Transverse colon (tissue), 4 donors: Measurements from ENCODE around the gene B4GALT4. TPM values are rescaled to one million over a fixed set of nuclear protein-coding genes. Genes with fewer than 3 reads are reported as not detected.

Experiments used
- DNase-seq: peaks from one replicate; pipeline ENCODE4 v3.0.0-alpha.2; 2019
- H3K27ac ChIP-seq, 4 donors: fragments of 200-600 bp; sonication (generic); 2 replicates each; pipeline ENCODE4 v1.5.1; 2016 to 2018; ENCODE audit warnings: inconsistent platforms in 4 of 4
- H3K27me3 ChIP-seq: fragments of 200-600 bp; sonication (generic); 2 replicates; pipeline ENCODE4 v1.5.1; 2017; ENCODE audit warnings: inconsistent platforms
- H3K36me3 ChIP-seq, 4 donors: fragments of 200-600 bp; sonication (generic); 2 replicates each; pipeline ENCODE4 v1.5.1; 2017 to 2019; ENCODE audit warnings: inconsistent platforms in 4 of 4
- H3K4me1 ChIP-seq, 4 donors: fragments of 200-600 bp; sonication (generic); 2 replicates each; pipeline ENCODE4 v1.5.1; 2017 to 2020; ENCODE audit warnings: inconsistent platforms in 4 of 4
- H3K4me3 ChIP-seq, 4 donors: fragments of 200-600 bp; sonication (generic); 1 replicate in 1 of 4; 2 replicates in 3 of 4; pipeline versions ENCODE4 v1.5.1 to v1.6.1; 2017 to 2019; ENCODE audit warnings: inconsistent platforms in 4 of 4
- H3K9me3 ChIP-seq, 2 donors: fragments of 200-600 bp; sonication (generic); 2 replicates each; pipeline ENCODE4 v1.5.1; 2017 to 2019; ENCODE audit warnings: inconsistent platforms in 2 of 2
- EP300 ChIP-seq: sonication (generic); formaldehyde crosslinking; IDR thresholded peaks from one replicate; pipeline ENCODE4 v1.6.1; 2017; ENCODE audit warnings: antibody characterized with exemption, low read depth
- POLR2A ChIP-seq: fragments of 450-650 bp; IDR thresholded peaks from one replicate; pipeline ENCODE4 v1.6.1; 2016; ENCODE audit warnings: antibody characterized with exemption, mild to moderate bottlenecking, moderate library complexity
- POLR2AphosphoS5 ChIP-seq, 3 donors: sonication (generic); formaldehyde crosslinking; IDR thresholded peaks; one replicate each; pipeline ENCODE4 v1.6.1; 2016; ENCODE audit warnings: antibody characterized with exemption in 3 of 3
- WGBS, 2 donors: methylation state at CpG; one replicate each; pipeline ENCODE4 v1.1.5; 2018; ENCODE audit warnings: low coverage in 1 of 2; 5-methylcytosine and 5-hydroxymethylcytosine counted together
- in situ Hi-C, 4 donors: fragments of 200-750 bp; cut with MboI; loops; one replicate each; pipeline versions ENCODE4 v1.15.0 to v1.15.1; 2017; ENCODE audit warnings: low sequenced_read_pairs in 3 of 4, low pct_ligation_motif_present in 1 of 4, low pct_unique_long_range_greater_than_20kb in 1 of 4
- intact Hi-C: fragments of 100-400 bp; cut with DNase I; formaldehyde crosslinking; loops from one replicate; pipeline ENCODE4 v1.15.1; 2023; ENCODE audit warnings: low total_unique reads
- total RNA-seq, 4 donors: library from RNA; depleted of rRNA; stranded (reverse); fragments of >200 nt; gene quantifications; one replicate each; pipeline ENCODE4 v1.1.0, GENCODE V29; 2016
- TF ChIP-seq, protein P1 (sequence below), 5 experiments: fragments of 200-600 bp in 3 of 5; fragments of 450-650 bp in 2 of 5; sonication (generic) in 3 of 5; IDR thresholded peaks; 1 replicate in 2 of 5; 2 replicates in 3 of 5; pipeline ENCODE4 v1.5.1; 2016 to 2017; ENCODE audit warnings: antibody characterized with exemption in 5 of 5, inconsistent platforms in 3 of 5, mild to moderate bottlenecking in 2 of 5, moderate library complexity in 1 of 5

Gene B4GALT4
- total RNA-seq, 4 donors from 2014 or later = 27.7 to 54.2 (median 52.0) TPM

DNA sequence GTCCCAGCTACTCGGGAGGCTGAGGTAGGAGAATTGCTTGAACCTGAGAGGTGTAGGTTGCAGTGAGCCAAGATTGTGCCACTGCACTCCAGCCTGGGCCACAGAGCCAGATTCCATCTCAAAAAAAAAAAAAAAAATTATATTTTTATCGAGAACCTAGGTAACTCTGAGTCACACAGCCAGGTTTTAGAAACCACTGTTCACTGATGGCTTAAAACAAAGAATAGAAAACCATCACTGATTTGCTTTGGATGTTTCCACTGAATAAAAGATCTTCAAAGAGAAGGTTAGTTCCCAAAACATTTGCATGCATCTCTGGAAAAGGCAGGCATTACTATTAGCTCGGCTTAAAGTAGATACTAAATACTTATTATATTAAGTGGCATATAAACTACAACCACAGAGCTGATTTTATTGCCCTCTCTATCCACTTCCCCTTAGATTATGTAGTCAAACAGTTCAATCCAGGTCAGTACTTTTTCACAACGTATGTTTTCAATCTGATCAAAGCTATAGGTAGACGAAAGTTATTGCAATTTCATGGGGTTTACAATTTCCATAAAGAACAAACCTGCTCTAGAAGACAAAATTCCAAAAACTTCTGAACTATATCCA is 1.4 kb downstream of the B4GALT4 start:
- peaks cover 0 to 33% (median 23%) of the 10 kb centered on the region in 4 donors for H3K4me1 ChIP-seq
- 33 to 42% methylated on average over 5 of the region's 5 CpGs for WGBS, 2 donors
- DNase-seq = no peak
- no peaks in the 10 kb centered on the region for H3K9me3 ChIP-seq
- peak overlapping the region in 3 of 4 donors; percentile 78 to 84 (median 79) for H3K4me3 ChIP-seq
- H3K36me3 ChIP-seq = peaks cover 0 to 24% (median 6%) of the 10 kb centered on the region in 4 donors
- peak overlapping the region; percentile 86 to 98 (median 96) for H3K27ac ChIP-seq
- intact Hi-C loops = no loop called here
- TF ChIP-seq, protein P1, sequence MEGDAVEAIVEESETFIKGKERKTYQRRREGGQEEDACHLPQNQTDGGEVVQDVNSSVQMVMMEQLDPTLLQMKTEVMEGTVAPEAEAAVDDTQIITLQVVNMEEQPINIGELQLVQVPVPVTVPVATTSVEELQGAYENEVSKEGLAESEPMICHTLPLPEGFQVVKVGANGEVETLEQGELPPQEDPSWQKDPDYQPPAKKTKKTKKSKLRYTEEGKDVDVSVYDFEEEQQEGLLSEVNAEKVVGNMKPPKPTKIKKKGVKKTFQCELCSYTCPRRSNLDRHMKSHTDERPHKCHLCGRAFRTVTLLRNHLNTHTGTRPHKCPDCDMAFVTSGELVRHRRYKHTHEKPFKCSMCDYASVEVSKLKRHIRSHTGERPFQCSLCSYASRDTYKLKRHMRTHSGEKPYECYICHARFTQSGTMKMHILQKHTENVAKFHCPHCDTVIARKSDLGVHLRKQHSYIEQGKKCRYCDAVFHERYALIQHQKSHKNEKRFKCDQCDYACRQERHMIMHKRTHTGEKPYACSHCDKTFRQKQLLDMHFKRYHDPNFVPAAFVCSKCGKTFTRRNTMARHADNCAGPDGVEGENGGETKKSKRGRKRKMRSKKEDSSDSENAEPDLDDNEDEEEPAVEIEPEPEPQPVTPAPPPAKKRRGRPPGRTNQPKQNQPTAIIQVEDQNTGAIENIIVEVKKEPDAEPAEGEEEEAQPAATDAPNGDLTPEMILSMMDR (IDR thresholded peaks at IDR 0.05) = no peak
- TF ChIP-seq POLR2AphosphoS5 (IDR thresholded peaks at IDR 0.05) (no peak), EP300 (no peak), POLR2A (no peak)
- no peaks in the 10 kb centered on the region for H3K27me3 ChIP-seq
- in situ Hi-C loops = loop anchor here in 3 of 4 donors (25.0 kb wide), 1 partner anchor 352 kb away; no protein-coding TSS in a partner anchor

DNA sequence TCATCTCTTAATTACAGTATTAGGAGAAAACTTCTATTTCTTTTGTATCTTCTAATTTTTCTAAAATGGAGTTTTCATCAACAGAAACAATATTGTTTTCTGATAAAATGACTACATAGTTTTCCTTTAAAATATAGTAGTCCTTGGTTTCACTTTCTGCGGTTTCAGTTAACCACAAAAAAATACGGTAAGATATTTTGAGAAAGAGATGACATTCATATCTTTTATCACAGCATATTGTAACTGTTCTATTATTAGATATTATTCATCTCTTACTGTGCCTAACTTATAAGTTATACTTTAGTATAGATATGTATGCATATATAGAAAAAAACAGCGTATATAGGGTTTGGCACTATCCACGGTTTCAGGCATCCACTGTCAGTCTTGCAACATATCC is 2.3 kb downstream of the B4GALT4 start:
- H3K4me3 ChIP-seq = peak overlapping the region in 1 of 4 donors; percentile 78
- in situ Hi-C loops = loop anchor here in 3 of 4 donors (25.0 kb wide), 1 partner anchor 351 kb away; no protein-coding TSS in a partner anchor

DNA sequence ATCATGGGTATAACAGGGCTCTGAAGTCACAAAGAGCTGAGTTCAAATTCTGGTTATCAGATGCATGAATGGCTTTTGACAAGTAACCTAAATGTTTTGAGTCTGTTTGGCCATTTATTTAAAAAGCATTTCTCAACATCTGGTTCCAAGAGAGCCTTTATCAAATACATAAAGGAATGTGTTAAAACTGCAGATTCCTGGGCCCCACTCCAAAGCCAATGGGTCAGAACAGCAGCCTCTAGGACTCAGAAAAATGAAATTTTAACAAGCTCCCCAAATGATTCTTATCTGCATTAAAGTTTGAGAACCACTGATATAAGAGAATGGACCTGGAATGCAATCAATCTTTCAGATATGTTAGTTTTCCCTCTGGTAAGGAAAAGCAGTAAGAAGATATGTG is 3.4 kb downstream of the B4GALT4 start:
- intact Hi-C loops (no loop called here), in situ Hi-C loops (loop anchor here in 3 of 4 donors (25.0 kb wide), 1 partner anchor 350 kb away; no protein-coding TSS in a partner anchor)
- Histone ChIP-seq H3K9me3 (no peaks in the 10 kb centered on the region), H3K27me3 (no peaks in the 10 kb centered on the region), H3K4me1 (peaks cover 0 to 33% (median 23%) of the 10 kb centered on the region in 4 donors), H3K4me3 (no peak overlapping the region), H3K36me3 (peaks cover 0 to 42% (median 6%) of the 10 kb centered on the region in 4 donors), H3K27ac (no peak overlapping the region)
- DNase-seq = no peak
- TF ChIP-seq, protein P1 (IDR thresholded peaks at IDR 0.05) = no peak
- no peak for TF ChIP-seq EP300
- TF ChIP-seq POLR2AphosphoS5 (IDR thresholded peaks at IDR 0.05) = no peak
- TF ChIP-seq POLR2A = no peak

More for the DNA sequence above, 2.3 kb downstream of the B4GALT4 start:
- intact Hi-C loops = no loop called here
- Histone ChIP-seq H3K27me3 (no peaks in the 10 kb centered on the region), H3K27ac (no peak overlapping the region), H3K9me3 (no peaks in the 10 kb centered on the region), H3K4me1 (peaks cover 0 to 33% (median 23%) of the 10 kb centered on the region in 4 donors), H3K36me3 (peaks cover 0 to 33% (median 6%) of the 10 kb centered on the region in 4 donors)
- WGBS, 2 donors = 74 to 80% methylated on average over 4 of the region's 4 CpGs
- no peak for TF ChIP-seq POLR2A
- TF ChIP-seq, protein P1 (IDR thresholded peaks at IDR 0.05) = no peak
- no peak for TF ChIP-seq POLR2AphosphoS5 (IDR thresholded peaks at IDR 0.05)
- TF ChIP-seq EP300 = no peak
- DNase-seq = no peak

DNA sequence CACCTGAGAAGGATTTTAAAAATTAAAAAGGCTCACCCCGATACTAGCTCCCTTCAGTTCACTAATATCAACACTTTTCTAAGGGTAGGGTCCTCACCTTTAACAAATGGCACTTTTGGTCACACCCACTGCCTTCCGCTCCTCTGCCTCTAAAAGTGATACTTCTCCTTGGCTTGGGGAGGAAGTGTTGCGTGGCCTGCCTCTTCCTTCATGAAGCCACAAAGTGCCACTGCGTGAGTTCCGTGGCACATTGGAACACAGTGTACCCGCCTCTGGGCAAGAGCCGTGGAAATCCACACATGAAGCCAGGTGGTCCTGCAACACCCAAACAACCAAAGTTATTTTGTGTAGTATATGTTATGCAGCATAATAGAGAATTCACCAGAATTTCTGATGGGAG is 3.9 kb downstream of the B4GALT4 start:
- no peak overlapping the region for H3K4me3 ChIP-seq
- H3K9me3 ChIP-seq = no peaks in the 10 kb centered on the region
- WGBS, 2 donors = 87 to 89% methylated on average over 1 to 7 of the region's 7 CpGs
- H3K36me3 ChIP-seq = peaks cover 0 to 42% (median 6%) of the 10 kb centered on the region in 4 donors
- no peak for TF ChIP-seq POLR2A
- TF ChIP-seq, protein P1 (IDR thresholded peaks at IDR 0.05) = no peak
- intact Hi-C loops (no loop called here), in situ Hi-C loops (loop anchor here in 3 of 4 donors (25.0 kb wide), 1 partner anchor 349 kb away; no protein-coding TSS in a partner anchor)
- no peak for DNase-seq
- H3K4me1 ChIP-seq = peaks cover 0 to 32% (median 23%) of the 10 kb centered on the region in 4 donors
- H3K27ac ChIP-seq = no peak overlapping the region
- no peaks in the 10 kb centered on the region for H3K27me3 ChIP-seq
